Neural progenitor cell (in vitro differentiated cells): ENCODE results near the gene GXYLT2. TPM values are rescaled to one million over a fixed set of nuclear protein-coding genes. Genes with fewer than 3 reads are reported as not detected.

Experiments used
- DNase-seq: peaks from one replicate; pipeline ENCODE4 v3.0.0-alpha.2; 2016; ENCODE audit warnings: low spot score
- H2AFZ ChIP-seq: fragments of 200-600 bp; sonication (generic); replicated peaks from 2 replicates; pipeline ENCODE4 v1.6.1; 2016; ENCODE audit warnings: antibody characterized with exemption
- H3F3A ChIP-seq: fragments of 200-600 bp; sonication (generic); 2 replicates; pipeline ENCODE4 v1.6.1; 2016; ENCODE audit warnings: antibody characterized with exemption, low read depth
- H3K27ac ChIP-seq: fragments of 200-600 bp; sonication (generic); 2 replicates; pipeline ENCODE4 v1.5.1; 2016; ENCODE audit warnings: mild to moderate bottlenecking
- H3K27me3 ChIP-seq: fragments of 200-600 bp; sonication (generic); 2 replicates; pipeline ENCODE4 v1.6.1; 2016; ENCODE audit warnings: mild to moderate bottlenecking, moderate library complexity
- H3K36me3 ChIP-seq: fragments of 200-600 bp; sonication (generic); 2 replicates; pipeline ENCODE4 v1.5.1; 2016
- H3K4me1 ChIP-seq: fragments of 200-600 bp; sonication (generic); 2 replicates; pipeline ENCODE4 v1.6.1; 2016; ENCODE audit warnings: mixed run types
- H3K4me2 ChIP-seq: fragments of 200-600 bp; sonication (generic); 2 replicates; pipeline ENCODE4 v1.6.1; 2016
- H3K4me3 ChIP-seq: fragments of 200-600 bp; sonication (generic); 2 replicates; pipeline ENCODE4 v1.5.1; 2016
- H3K79me2 ChIP-seq: fragments of 200-600 bp; sonication (generic); 2 replicates; pipeline ENCODE4 v1.6.1; 2016; ENCODE audit warnings: low read depth
- H3K9ac ChIP-seq: fragments of 200-600 bp; sonication (generic); 2 replicates; pipeline ENCODE4 v1.6.1; 2016
- H3K9me3 ChIP-seq: fragments of 200-600 bp; sonication (generic); 2 replicates; pipeline ENCODE4 v1.5.1; 2016; ENCODE audit warnings: low read depth
- H4K20me1 ChIP-seq: fragments of 200-600 bp; sonication (generic); 2 replicates; pipeline ENCODE4 v1.6.1; 2016; ENCODE audit warnings: low read depth
- H3K27ac Mint-ChIP-seq: 3 replicates; pipeline ENCODE4 v1.8.0; 2021; ENCODE audit warnings: mixed read lengths
- H3K27me3 Mint-ChIP-seq: 2 replicates; pipeline ENCODE4 v1.8.0; 2022; ENCODE audit warnings: low read depth, mild to moderate bottlenecking, inconsistent platforms, moderate library complexity, mixed read lengths; ENCODE audit not compliant: insufficient read depth
- H3K36me3 Mint-ChIP-seq: 3 replicates; pipeline ENCODE4 v1.8.0; 2021; ENCODE audit warnings: mixed read lengths
- H3K4me1 Mint-ChIP-seq: 3 replicates; pipeline ENCODE4 v1.8.0; 2021; ENCODE audit warnings: mixed read lengths
- H3K4me3 Mint-ChIP-seq: 3 replicates; pipeline ENCODE4 v1.8.0; 2021; ENCODE audit warnings: mild to moderate bottlenecking, moderate library complexity, mixed read lengths
- H3K9me3 Mint-ChIP-seq: 3 replicates; pipeline ENCODE4 v1.8.0; 2020; ENCODE audit warnings: mixed read lengths
- CTCF ChIP-seq: fragments of 200-600 bp; sonication (generic); IDR thresholded peaks from 2 replicates; pipeline ENCODE4 v1.5.1; 2017; ENCODE audit warnings: antibody characterized with exemption, mild to moderate bottlenecking
- EZH2 ChIP-seq: fragments of 200-600 bp; sonication (generic); IDR thresholded peaks from 2 replicates; pipeline ENCODE4 v1.6.1; 2017; ENCODE audit warnings: antibody characterized with exemption, mild to moderate bottlenecking, moderate library complexity
- EZH2phosphoT487 ChIP-seq: fragments of 200-600 bp; sonication (generic); IDR thresholded peaks from 2 replicates; pipeline ENCODE4 v1.6.1; 2017; ENCODE audit warnings: antibody characterized with exemption
- total RNA-seq: library from RNA; depleted of rRNA; stranded (reverse); fragments of >200 nt; gene quantifications from 2 replicates; pipeline ENCODE4 v1.2.3, GENCODE V29; 2015; ENCODE audit warnings: low replicate concordance

Gene GXYLT2
- total RNA-seq, 1 donor from 2014 or later, result 3.6 TPM

- Mint-ChIP-seq H3K27me3 (no peaks in the 10 kb centered on the region), H3K36me3 (peaks cover 67% of the 10 kb centered on the region), H3K9me3 (peaks cover 13% of the 10 kb centered on the region), H3K4me3 (no peak overlapping the region), H3K4me1 (peaks cover 6% of the 10 kb centered on the region), H3K27ac (no peak overlapping the region)
- Histone ChIP-seq H3K4me2 (no peak overlapping the region), H3K9ac (no peak overlapping the region), H2AFZ (no peak overlapping the region), H3K4me3 (no peak overlapping the region), H3K79me2 (no peaks in the 10 kb centered on the region), H3K4me1 (peaks cover 5% of the 10 kb centered on the region), H4K20me1 (peaks cover 100% of the 10 kb centered on the region), H3K27ac (no peak overlapping the region), H3K36me3 (peaks cover 10% of the 10 kb centered on the region), H3F3A (peaks cover 6% of the 10 kb centered on the region), H3K9me3 (no peaks in the 10 kb centered on the region), H3K27me3 (no peaks in the 10 kb centered on the region)
- DNase-seq, result no peak
- TF ChIP-seq EZH2phosphoT487 (no peak), EZH2 (no peak), CTCF (no peak)
Measured at GRCh38 chr3:73009750-73010149, 121.9 kb downstream of the GXYLT2 start.

GRCh38 chr3:73010158-73010557 lies 122.3 kb downstream of the GXYLT2 start:
- Histone ChIP-seq H3K4me3 (no peak overlapping the region), H2AFZ (no peak overlapping the region), H3K36me3 (peaks cover 10% of the 10 kb centered on the region), H3K4me1 (peaks cover 5% of the 10 kb centered on the region), H3K9me3 (no peaks in the 10 kb centered on the region), H3K27me3 (no peaks in the 10 kb centered on the region), H3F3A (peaks cover 6% of the 10 kb centered on the region), H4K20me1 (peaks cover 100% of the 10 kb centered on the region), H3K79me2 (no peaks in the 10 kb centered on the region), H3K27ac (no peak overlapping the region), H3K4me2 (no peak overlapping the region), H3K9ac (no peak overlapping the region)
- H3K4me3 Mint-ChIP-seq, result no peak overlapping the region
- H3K9me3 Mint-ChIP-seq, result peaks cover 12% of the 10 kb centered on the region
- TF ChIP-seq EZH2 (no peak), CTCF (no peak), EZH2phosphoT487 (no peak)
- DNase-seq, result no peak
- H3K36me3 Mint-ChIP-seq, result peaks cover 65% of the 10 kb centered on the region
- peaks cover 6% of the 10 kb centered on the region for H3K4me1 Mint-ChIP-seq
- no peaks in the 10 kb centered on the region for H3K27me3 Mint-ChIP-seq
- no peak overlapping the region for H3K27ac Mint-ChIP-seq

GRCh38 chr3:73018298-73018697 lies 130.5 kb downstream of the GXYLT2 start:
- TF ChIP-seq CTCF (no peak), EZH2 (no peak), EZH2phosphoT487 (no peak)
- no peak for DNase-seq
- Histone ChIP-seq H3K36me3 (no peaks in the 10 kb centered on the region), H2AFZ (no peak overlapping the region), H3K4me2 (no peak overlapping the region), H3K9me3 (no peaks in the 10 kb centered on the region), H3F3A (no peaks in the 10 kb centered on the region), H3K27me3 (no peaks in the 10 kb centered on the region), H3K4me3 (no peak overlapping the region), H3K27ac (no peak overlapping the region), H4K20me1 (peaks cover 100% of the 10 kb centered on the region), H3K79me2 (no peaks in the 10 kb centered on the region), H3K9ac (no peak overlapping the region), H3K4me1 (no peaks in the 10 kb centered on the region)
- H3K9me3 Mint-ChIP-seq, result peaks cover 8% of the 10 kb centered on the region
- H3K27ac Mint-ChIP-seq, result no peak overlapping the region
- H3K4me3 Mint-ChIP-seq, result no peak overlapping the region
- H3K4me1 Mint-ChIP-seq, result no peaks in the 10 kb centered on the region
- H3K36me3 Mint-ChIP-seq, result peaks cover 34% of the 10 kb centered on the region
- peaks cover 5% of the 10 kb centered on the region for H3K27me3 Mint-ChIP-seq
